Hepatocyte (in vitro differentiated cells): ENCODE measurements around the gene ITPK1. TPM values are rescaled to one million over a fixed set of nuclear protein-coding genes. Genes with fewer than 3 reads are reported as not detected.

ENCODE experiments used
- DNase-seq: peaks from one replicate; pipeline ENCODE4 v3.0.0-alpha.2; 2016; ENCODE audit warnings: low spot score
- H2AFZ ChIP-seq: fragments of 200-600 bp; sonication (generic); 2 replicates; pipeline ENCODE4 v1.6.0; 2016; ENCODE audit warnings: antibody characterized with exemption, mild to moderate bottlenecking
- H3K27ac ChIP-seq: fragments of 200-600 bp; sonication (generic); 2 replicates; pipeline ENCODE4 v1.5.1; 2016; ENCODE audit warnings: mild to moderate bottlenecking
- H3K27me3 ChIP-seq: fragments of 200-600 bp; sonication (generic); 2 replicates; pipeline ENCODE4 v1.6.1; 2016
- H3K36me3 ChIP-seq: fragments of 200-600 bp; sonication (generic); replicated peaks from 2 replicates; pipeline ENCODE4 v1.5.1; 2016; ENCODE audit warnings: low read depth; ENCODE audit not compliant: insufficient read depth
- H3K4me1 ChIP-seq: fragments of 200-600 bp; sonication (generic); 2 replicates; pipeline ENCODE4 v1.5.1; 2016; ENCODE audit warnings: mild to moderate bottlenecking, moderate library complexity; ENCODE audit not compliant: insufficient read depth
- H3K4me2 ChIP-seq: fragments of 200-600 bp; sonication (generic); 2 replicates; pipeline ENCODE4 v1.6.0; 2016
- H3K4me3 ChIP-seq: fragments of 200-600 bp; sonication (generic); 2 replicates; pipeline ENCODE4 v1.5.1; 2016; ENCODE audit warnings: mild to moderate bottlenecking
- H3K79me2 ChIP-seq: fragments of 200-600 bp; sonication (generic); 2 replicates; pipeline ENCODE4 v1.6.0; 2017; ENCODE audit warnings: mild to moderate bottlenecking
- H3K9me2 ChIP-seq: fragments of 200-600 bp; sonication (generic); replicated peaks from 2 replicates; pipeline ENCODE4 v1.6.0; 2017; ENCODE audit warnings: mild to moderate bottlenecking; ENCODE audit not compliant: insufficient read depth
- H3K9me3 ChIP-seq: fragments of 200-600 bp; sonication (generic); 2 replicates; pipeline ENCODE4 v1.5.1; 2016; ENCODE audit warnings: low read depth, mild to moderate bottlenecking
- H4K20me1 ChIP-seq: fragments of 200-600 bp; sonication (generic); 2 replicates; pipeline ENCODE4 v1.6.0; 2016; ENCODE audit warnings: mild to moderate bottlenecking; ENCODE audit not compliant: insufficient read depth, poor library complexity, severe bottlenecking
- EZH2 ChIP-seq: fragments of 200-600 bp; sonication (generic); IDR thresholded peaks from 2 replicates; pipeline ENCODE4 v1.6.1; 2016; ENCODE audit warnings: antibody characterized with exemption, mild to moderate bottlenecking, borderline replicate concordance
- EZH2phosphoT487 ChIP-seq: fragments of 200-600 bp; sonication (generic); IDR thresholded peaks from one replicate; pipeline ENCODE4 v1.6.1; 2018; ENCODE audit warnings: antibody characterized with exemption, mild to moderate bottlenecking, low read depth, moderate library complexity; ENCODE audit not compliant: unreplicated experiment, severe bottlenecking
- WGBS: methylation state at CpG from one replicate; pipeline ENCODE4 v1.1.6; 2016; ENCODE audit warnings: low lambda C conversion rate; ENCODE audit errors: missing lambda C conversion rate; 5-methylcytosine and 5-hydroxymethylcytosine counted together
- polyA plus RNA-seq: library from polyadenylated mRNA; unstranded; fragments of >200 nt; fragmentation: Nextera tagmentation; extraction: Ambion mirVana; gene quantifications from 2 replicates; pipeline ENCODE4 v1.2.1, GENCODE V29; 2016
- total RNA-seq: library from RNA; depleted of rRNA; stranded (reverse); fragments of >200 nt; gene quantifications from 2 replicates; pipeline ENCODE4 v1.2.3, GENCODE V29; 2014
- TF ChIP-seq, protein P1 (sequence below): fragments of 200-600 bp; sonication (generic); IDR thresholded peaks from 2 replicates; pipeline ENCODE4 v1.5.1; 2016; ENCODE audit warnings: antibody characterized with exemption, mild to moderate bottlenecking; ENCODE audit not compliant: poor library complexity

ITPK1 gene
- total and polyA plus RNA-seq, 2 experiments from 2014 or later: 49.8 to 66.7 TPM

DNA sequence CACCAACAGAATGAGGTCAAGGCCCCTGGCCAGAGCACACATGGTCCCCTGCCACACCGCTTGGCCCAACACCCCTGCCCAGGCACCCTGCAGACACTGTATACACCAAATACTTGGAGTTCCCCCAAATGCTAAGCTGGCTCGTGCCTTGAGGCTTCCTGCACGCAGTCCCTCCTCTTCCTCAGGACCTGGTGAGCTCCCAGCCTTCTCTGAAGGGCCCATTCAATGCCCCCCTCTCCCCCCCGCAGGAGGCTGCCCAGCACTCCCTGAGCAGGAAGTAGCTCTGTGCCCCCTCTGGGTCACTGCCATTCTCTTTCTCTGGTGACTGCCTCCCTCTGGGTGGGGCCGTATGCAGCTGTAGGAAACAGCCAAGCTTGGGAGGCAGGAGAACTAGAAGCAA lies 75.3 kb downstream of the ITPK1 start:
- Histone ChIP-seq H3K79me2 (peaks cover 53% of the 10 kb centered on the region), H4K20me1 (no peaks in the 10 kb centered on the region)

DNA sequence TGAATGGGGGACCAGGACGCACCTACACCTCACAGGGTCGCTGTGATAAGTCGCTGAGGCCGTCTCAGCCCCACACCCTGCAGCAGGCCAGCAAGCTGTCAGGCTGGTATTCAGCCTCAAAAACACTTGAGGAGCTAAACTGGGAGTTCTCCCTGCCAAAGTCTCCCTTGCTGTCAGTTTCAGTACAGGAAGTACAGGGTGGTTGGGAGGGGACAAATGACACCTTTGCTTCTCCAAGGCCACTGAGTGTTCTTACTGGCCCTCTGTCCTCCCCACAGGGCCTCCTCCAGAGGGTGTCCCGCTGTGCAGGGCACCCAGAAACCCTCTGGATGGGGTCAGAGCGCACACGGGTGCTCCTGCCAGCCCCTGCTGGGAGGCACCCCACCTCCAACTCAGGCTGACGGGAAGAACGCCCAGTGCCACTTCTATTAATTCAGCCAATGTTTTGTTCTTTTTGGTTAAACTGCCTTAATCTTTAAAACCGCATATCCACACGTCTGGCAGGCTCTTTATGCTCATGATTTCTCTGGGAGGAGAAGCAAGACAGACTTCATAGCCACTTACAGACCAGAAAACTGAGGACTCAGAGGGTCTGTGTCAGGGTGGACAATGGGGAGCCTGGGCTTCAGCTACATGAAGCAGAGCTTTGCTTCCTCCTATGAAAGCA lies 75.9 kb downstream of the ITPK1 start:
- Histone ChIP-seq H3K27ac (peak overlapping the region; percentile 54), H3K4me2 (no peak overlapping the region), H3K4me1 (peaks cover 62% of the 10 kb centered on the region), H2AFZ (no peak overlapping the region), H3K9me3 (no peaks in the 10 kb centered on the region), H4K20me1 (no peaks in the 10 kb centered on the region), H3K27me3 (no peaks in the 10 kb centered on the region), H3K79me2 (peaks cover 56% of the 10 kb centered on the region), H3K36me3 (no peaks in the 10 kb centered on the region), H3K9me2 (no peaks in the 10 kb centered on the region), H3K4me3 (no peak overlapping the region)
- DNase-seq: no peak
- WGBS: 84% methylated on average over 11 of the region's 11 CpGs
- TF ChIP-seq, protein P1, sequence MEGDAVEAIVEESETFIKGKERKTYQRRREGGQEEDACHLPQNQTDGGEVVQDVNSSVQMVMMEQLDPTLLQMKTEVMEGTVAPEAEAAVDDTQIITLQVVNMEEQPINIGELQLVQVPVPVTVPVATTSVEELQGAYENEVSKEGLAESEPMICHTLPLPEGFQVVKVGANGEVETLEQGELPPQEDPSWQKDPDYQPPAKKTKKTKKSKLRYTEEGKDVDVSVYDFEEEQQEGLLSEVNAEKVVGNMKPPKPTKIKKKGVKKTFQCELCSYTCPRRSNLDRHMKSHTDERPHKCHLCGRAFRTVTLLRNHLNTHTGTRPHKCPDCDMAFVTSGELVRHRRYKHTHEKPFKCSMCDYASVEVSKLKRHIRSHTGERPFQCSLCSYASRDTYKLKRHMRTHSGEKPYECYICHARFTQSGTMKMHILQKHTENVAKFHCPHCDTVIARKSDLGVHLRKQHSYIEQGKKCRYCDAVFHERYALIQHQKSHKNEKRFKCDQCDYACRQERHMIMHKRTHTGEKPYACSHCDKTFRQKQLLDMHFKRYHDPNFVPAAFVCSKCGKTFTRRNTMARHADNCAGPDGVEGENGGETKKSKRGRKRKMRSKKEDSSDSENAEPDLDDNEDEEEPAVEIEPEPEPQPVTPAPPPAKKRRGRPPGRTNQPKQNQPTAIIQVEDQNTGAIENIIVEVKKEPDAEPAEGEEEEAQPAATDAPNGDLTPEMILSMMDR: no peak

More for the DNA sequence above, 75.3 kb downstream of the ITPK1 start:
- Histone ChIP-seq H2AFZ (no peak overlapping the region), H3K9me2 (no peaks in the 10 kb centered on the region), H3K4me2 (no peak overlapping the region), H3K27me3 (no peaks in the 10 kb centered on the region), H3K4me1 (peaks cover 68% of the 10 kb centered on the region), H3K4me3 (no peak overlapping the region), H3K27ac (peak overlapping the region; percentile 54), H3K9me3 (no peaks in the 10 kb centered on the region), H3K36me3 (no peaks in the 10 kb centered on the region)
- DNase-seq: no peak
- 88% methylated on average over 5 of the region's 5 CpGs for WGBS
- TF ChIP-seq, protein P1: no peak
- TF ChIP-seq EZH2phosphoT487 (no peak), EZH2 (no peak)

DNA sequence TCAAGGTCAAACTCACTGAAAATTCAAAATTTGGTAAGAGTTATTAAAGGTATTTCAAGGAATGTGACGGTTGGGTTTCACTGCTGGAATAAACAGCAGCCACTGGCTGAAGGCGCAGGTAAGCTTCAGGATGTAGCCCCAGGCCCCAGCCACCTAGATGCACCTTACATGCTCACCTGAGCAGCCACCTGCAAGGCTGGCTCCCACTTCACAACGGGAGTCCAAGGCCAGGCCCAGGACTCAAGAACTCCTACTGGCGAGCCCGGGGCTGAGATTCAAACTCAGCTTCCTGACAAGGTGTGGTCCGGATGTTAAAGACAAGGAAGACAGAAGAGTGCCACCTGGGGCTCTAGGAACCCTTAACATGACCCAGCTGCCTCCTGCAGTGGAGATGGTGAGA lies 78.4 kb downstream of the ITPK1 start:
- WGBS: 87% methylated on average over 6 of the region's 6 CpGs
- Histone ChIP-seq H3K4me3 (no peak overlapping the region), H3K79me2 (peaks cover 67% of the 10 kb centered on the region), H3K4me1 (peaks cover 55% of the 10 kb centered on the region), H3K9me3 (no peaks in the 10 kb centered on the region), H4K20me1 (no peaks in the 10 kb centered on the region), H3K36me3 (no peaks in the 10 kb centered on the region), H3K27me3 (no peaks in the 10 kb centered on the region), H3K9me2 (no peaks in the 10 kb centered on the region), H3K27ac (peak overlapping the region; percentile 89), H2AFZ (no peak overlapping the region), H3K4me2 (no peak overlapping the region)
- TF ChIP-seq, protein P1: no peak
- TF ChIP-seq EZH2 (no peak), EZH2phosphoT487 (no peak)
- no peak for DNase-seq
